Activated CD8-positive, alpha-beta T cell treated with anti-CD3 and anti-CD28 coated beads for 36 hours (primary cell): ENCODE results near the gene RYR1. TPM values are rescaled to one million over a fixed set of nuclear protein-coding genes. Genes with fewer than 3 reads are reported as not detected.
A peak's percentile ranks its signal among the peaks of the same experiment; 100 is the strongest.

ENCODE experiments used
- ATAC-seq: fragments of 200-7000 bp; cut with Tn5 transposase; one replicate; pipeline ENCODE4 v1.10.0; 2021; ENCODE audit warnings: mild to moderate bottlenecking, moderate library complexity
- CTCF ChIA-PET: fragments of 350-600 bp; sonication (Branson Sonifier 250); formaldehyde crosslinking; loops from one replicate; lab custom pipeline; 2021; ENCODE audit warnings: antibody characterized with exemption; lab: Charles Lee
- POLR2A ChIA-PET: fragments of 350-600 bp; sonication (Branson Sonifier 250); formaldehyde crosslinking; loops from one replicate; lab custom pipeline; 2021; ENCODE audit warnings: antibody characterized with exemption; lab: Charles Lee
- DNase-seq: peaks from one replicate; pipeline ENCODE4 v3.0.0-alpha.2; 2020
- H3K27ac Mint-ChIP-seq: one replicate; pipeline ENCODE4 v1.8.0; 2021; ENCODE audit warnings: mild to moderate bottlenecking, mixed read lengths
- H3K27me3 Mint-ChIP-seq: one replicate; pipeline ENCODE4 v1.8.0; 2021; ENCODE audit warnings: mixed read lengths
- H3K36me3 Mint-ChIP-seq: one replicate; pipeline ENCODE4 v1.8.0; 2021; ENCODE audit warnings: low read depth, mixed read lengths
- H3K4me1 Mint-ChIP-seq: one replicate; pipeline ENCODE4 v1.8.0; 2021; ENCODE audit warnings: low read depth, mixed read lengths
- H3K4me3 Mint-ChIP-seq: one replicate; pipeline ENCODE4 v1.8.0; 2021; ENCODE audit warnings: mild to moderate bottlenecking, moderate library complexity, mixed read lengths
- H3K9me3 Mint-ChIP-seq: one replicate; pipeline ENCODE4 v1.8.0; 2021; ENCODE audit warnings: mixed read lengths
- intact Hi-C: fragments of 100-400 bp; cut with micrococcal nuclease; formaldehyde crosslinking; loops from one replicate; pipeline ENCODE4 v1.10.0; 2022
- total RNA-seq, 2 experiments: library from RNA; stranded (reverse); gene quantifications; one replicate each; pipeline ENCODE4 v1.2.3, GENCODE V29; 2021
- TF ChIP-seq, protein P1 (sequence below): fragments of 200-600 bp; IDR thresholded peaks from one replicate; pipeline ENCODE4 v1.8.0; 2022; ENCODE audit warnings: antibody characterized with exemption, mild to moderate bottlenecking

Gene RYR1
- total RNA-seq, 2 experiments from 2014 or later, result 0.63 to 1.2 TPM

GRCh38 chr19:38559428-38560401 is 126.2 kb downstream of the RYR1 start:
- Mint-ChIP-seq H3K9me3 (no peaks in the 10 kb centered on the region), H3K36me3 (no peaks in the 10 kb centered on the region), H3K27me3 (peaks cover 9% of the 10 kb centered on the region), H3K27ac (peak overlapping the region; percentile 69), H3K4me1 (peaks cover 33% of the 10 kb centered on the region), H3K4me3 (no peak overlapping the region)
- DNase-seq, result peak; percentile 56
- TF ChIP-seq, protein P1, sequence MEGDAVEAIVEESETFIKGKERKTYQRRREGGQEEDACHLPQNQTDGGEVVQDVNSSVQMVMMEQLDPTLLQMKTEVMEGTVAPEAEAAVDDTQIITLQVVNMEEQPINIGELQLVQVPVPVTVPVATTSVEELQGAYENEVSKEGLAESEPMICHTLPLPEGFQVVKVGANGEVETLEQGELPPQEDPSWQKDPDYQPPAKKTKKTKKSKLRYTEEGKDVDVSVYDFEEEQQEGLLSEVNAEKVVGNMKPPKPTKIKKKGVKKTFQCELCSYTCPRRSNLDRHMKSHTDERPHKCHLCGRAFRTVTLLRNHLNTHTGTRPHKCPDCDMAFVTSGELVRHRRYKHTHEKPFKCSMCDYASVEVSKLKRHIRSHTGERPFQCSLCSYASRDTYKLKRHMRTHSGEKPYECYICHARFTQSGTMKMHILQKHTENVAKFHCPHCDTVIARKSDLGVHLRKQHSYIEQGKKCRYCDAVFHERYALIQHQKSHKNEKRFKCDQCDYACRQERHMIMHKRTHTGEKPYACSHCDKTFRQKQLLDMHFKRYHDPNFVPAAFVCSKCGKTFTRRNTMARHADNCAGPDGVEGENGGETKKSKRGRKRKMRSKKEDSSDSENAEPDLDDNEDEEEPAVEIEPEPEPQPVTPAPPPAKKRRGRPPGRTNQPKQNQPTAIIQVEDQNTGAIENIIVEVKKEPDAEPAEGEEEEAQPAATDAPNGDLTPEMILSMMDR, result no peak
- intact Hi-C loops, result no loop called here
- ChIA-PET CTCF (no interaction called here), POLR2A (no interaction called here)
- peak; percentile 77 for ATAC-seq

- intact Hi-C loops, result no loop called here
- POLR2A ChIA-PET, result no interaction called here
- Mint-ChIP-seq H3K36me3 (no peaks in the 10 kb centered on the region), H3K4me3 (no peak overlapping the region), H3K4me1 (peaks cover 31% of the 10 kb centered on the region), H3K27me3 (peaks cover 12% of the 10 kb centered on the region), H3K27ac (no peak overlapping the region), H3K9me3 (no peaks in the 10 kb centered on the region)
- ATAC-seq, result no peak
- TF ChIP-seq, protein P1, result no peak
- CTCF ChIA-PET, result no interaction called here
- no peak for DNase-seq
These were observed 127.6 kb downstream of the RYR1 start for GRCh38 chr19:38561053-38561606.

GRCh38 chr19:38561658-38562057 is 128.2 kb downstream of the RYR1 start:
- Mint-ChIP-seq H3K4me3 (no peak overlapping the region), H3K27ac (no peak overlapping the region)
- intact Hi-C loops, result no loop called here

DNA sequence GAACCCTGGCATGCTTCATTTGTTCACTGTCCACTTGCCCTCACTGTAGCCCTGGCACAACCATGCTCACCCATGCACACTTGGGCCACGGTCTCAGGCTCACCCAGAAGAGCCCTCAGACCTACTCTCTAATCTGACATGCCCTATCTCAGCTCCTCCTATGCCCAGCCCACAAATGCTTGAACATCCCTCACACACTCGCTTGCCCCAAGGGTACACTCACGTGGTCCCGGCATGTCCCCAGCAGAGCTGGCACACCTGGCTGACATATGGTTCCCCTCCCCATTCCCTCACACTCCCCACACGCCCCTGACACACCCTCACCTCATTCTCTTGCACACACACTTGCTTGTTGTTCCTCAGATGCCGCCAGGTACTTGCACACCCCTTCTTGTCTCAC is 128.6 kb downstream of the RYR1 start:
- DNase-seq (no peak), ATAC-seq (no peak)
- H3K4me3 Mint-ChIP-seq, result no peak overlapping the region
- H3K27ac Mint-ChIP-seq, result no peak overlapping the region
- no peaks in the 10 kb centered on the region for H3K9me3 Mint-ChIP-seq
- peaks cover 12% of the 10 kb centered on the region for H3K27me3 Mint-ChIP-seq
- POLR2A ChIA-PET, result no interaction called here
- TF ChIP-seq, protein P1, result no peak
- H3K4me1 Mint-ChIP-seq, result peaks cover 30% of the 10 kb centered on the region
- intact Hi-C loops, result no loop called here
- no peaks in the 10 kb centered on the region for H3K36me3 Mint-ChIP-seq
- CTCF ChIA-PET, result no interaction called here

More at GRCh38 chr19:38561658-38562057, 128.2 kb downstream of the RYR1 start:
- ChIA-PET POLR2A (no interaction called here), CTCF (no interaction called here)
- TF ChIP-seq, protein P1, result no peak
- H3K36me3 Mint-ChIP-seq, result no peaks in the 10 kb centered on the region
- no peak for ATAC-seq
- H3K27me3 Mint-ChIP-seq, result peaks cover 12% of the 10 kb centered on the region
- H3K4me1 Mint-ChIP-seq, result peaks cover 31% of the 10 kb centered on the region
- H3K9me3 Mint-ChIP-seq, result no peaks in the 10 kb centered on the region
- no peak for DNase-seq

GRCh38 chr19:38563475-38563874 is 130.0 kb downstream of the RYR1 start:
- Mint-ChIP-seq H3K27me3 (peaks cover 13% of the 10 kb centered on the region), H3K4me1 (peaks cover 26% of the 10 kb centered on the region), H3K27ac (no peak overlapping the region), H3K36me3 (no peaks in the 10 kb centered on the region), H3K9me3 (no peaks in the 10 kb centered on the region), H3K4me3 (no peak overlapping the region)
- TF ChIP-seq, protein P1, result no peak
- ChIA-PET POLR2A (no interaction called here), CTCF (no interaction called here)
- intact Hi-C loops, result no loop called here
- DNase-seq (no peak), ATAC-seq (no peak)
